HCT116 (cell line): Measurements from ENCODE around the gene MAPKBP1. TPM values are rescaled to one million over a fixed set of nuclear protein-coding genes. Genes with fewer than 3 reads are reported as not detected.

Experiments
- ATAC-seq: fragments of 200-7000 bp; cut with Tn5 transposase; 2 replicates; pipeline ENCODE4 v1.9.1; 2020; ENCODE audit warnings: mild to moderate bottlenecking, moderate library complexity
- BruUV-seq: library from RNA; stranded (reverse); fragments of 400-500 nt; replicated peaks from 2 replicates; lab custom pipeline; 2021; lab: Mats Ljungman, UMichigan
- CTCF ChIA-PET: fragments of 300-600 bp; sonication (Branson Sonifier 250); formaldehyde crosslinking; loops from one replicate; lab custom pipeline; 2021; ENCODE audit warnings: antibody characterized with exemption; lab: Charles Lee
- POLR2A ChIA-PET: fragments of 300-600, 350-600 bp; sonication (Branson Sonifier 250); formaldehyde crosslinking; loops from one replicate; lab custom pipeline; 2021; ENCODE audit warnings: antibody characterized with exemption; lab: Charles Lee
- RAD21 ChIA-PET, 2 experiments: fragments of 300-600 bp; sonication (Branson Sonifier 250); formaldehyde crosslinking; loops; one replicate each; lab custom pipeline; 2023; ENCODE audit warnings: low total read pairs in 2 of 2; ENCODE audit not compliant: uncharacterized antibody in 2 of 2, unreplicated experiment in 2 of 2, low non-redundant PET in 1 of 2; lab: Charles Lee
- DNase-seq: peaks from one replicate; pipeline ENCODE4 v3.0.0-alpha.2; 2010; ENCODE audit warnings: low read depth, low spot score
- H2AFZ ChIP-seq: fragments of 200-600 bp; shearing (Covaris generic), sonication (generic); 2 replicates; pipeline ENCODE4 v1.6.1; 2017; ENCODE audit warnings: low read depth, mixed run types, mixed read lengths, antibody characterized with exemption, low read length; ENCODE audit not compliant: poor library complexity, severe bottlenecking
- H3K27ac ChIP-seq: 2 replicates; pipeline ENCODE4 v1.5.1; 2012; ENCODE audit warnings: low read depth, low read length
- H3K27me3 ChIP-seq: fragments of 200-600 bp; sonication (generic); 2 replicates; pipeline ENCODE4 v1.6.1; 2016; ENCODE audit warnings: mixed run types, low read length, mixed read lengths; ENCODE audit not compliant: insufficient read depth
- H3K36me3 ChIP-seq, 2 experiments: fragments of 200-500 bp in 1 of 2; fragments of 200-600 bp in 1 of 2; sonication (Bioruptor generic) in 1 of 2; sonication (generic) in 1 of 2; 2 replicates each; pipeline versions ENCODE4 v1.5.1 to v1.6.1; 2014 to 2016; ENCODE audit warnings: low read length in 2 of 2, inconsistent platforms in 1 of 2, mixed read lengths in 1 of 2, mixed run types in 1 of 2; ENCODE audit not compliant: insufficient read depth in 2 of 2, control insufficient read depth in 1 of 2
- H3K4me1 ChIP-seq, 2 experiments: fragments of 200-600 bp in 1 of 2; sonication (generic) in 1 of 2; 2 replicates each; pipeline versions ENCODE4 v1.5.1 to v1.6.1; 2012 to 2017; ENCODE audit warnings: low read length in 2 of 2, inconsistent platforms in 1 of 2, mild to moderate bottlenecking in 1 of 2, mixed read lengths in 1 of 2, mixed run types in 1 of 2, moderate library complexity in 1 of 2; ENCODE audit not compliant: insufficient read depth in 2 of 2, control insufficient read depth in 1 of 2
- H3K4me2 ChIP-seq: fragments of 200-600 bp; sonication (generic); 2 replicates; pipeline ENCODE4 v1.6.1; 2017; ENCODE audit warnings: mixed run types, low read length, mixed read lengths
- H3K4me3 ChIP-seq, 2 experiments: fragments of 200-600 bp in 1 of 2; sonication (generic) in 1 of 2; replicated peaks in 1 of 2; 2 replicates each; pipeline ENCODE4 v1.5.1; 2011 to 2016; ENCODE audit warnings: low read length in 2 of 2, control low read depth in 1 of 2, low read depth in 1 of 2, mild to moderate bottlenecking in 1 of 2, mixed read lengths in 1 of 2, mixed run types in 1 of 2
- H3K79me2 ChIP-seq: fragments of 200-600 bp; sonication (generic); 2 replicates; pipeline ENCODE4 v1.6.1; 2017; ENCODE audit warnings: mild to moderate bottlenecking, mixed run types, low read length, moderate library complexity, mixed read lengths; ENCODE audit not compliant: insufficient read depth
- H3K9ac ChIP-seq: fragments of 200-600 bp; sonication (generic); 2 replicates; pipeline ENCODE4 v1.6.1; 2016; ENCODE audit warnings: low read length, mixed read lengths
- H3K9me2 ChIP-seq: fragments of 200-600 bp; sonication (generic), shearing (Covaris generic); 2 replicates; pipeline ENCODE4 v1.6.1; 2017; ENCODE audit warnings: mixed run types, mild to moderate bottlenecking, moderate library complexity; ENCODE audit not compliant: insufficient read depth
- H3K9me3 ChIP-seq, 2 experiments: fragments of 200-500 bp in 1 of 2; fragments of 200-600 bp in 1 of 2; sonication (Bioruptor generic) in 1 of 2; sonication (generic) in 1 of 2; 2 replicates each; pipeline ENCODE4 v1.6.1; 2014 to 2017; ENCODE audit warnings: low read length in 2 of 2, mixed read lengths in 2 of 2, inconsistent platforms in 1 of 2, low read depth in 1 of 2, mild to moderate bottlenecking in 1 of 2, mixed run types in 1 of 2, moderate library complexity in 1 of 2; ENCODE audit not compliant: control insufficient read depth in 1 of 2, insufficient read depth in 1 of 2
- H4K20me1 ChIP-seq: fragments of 200-600 bp; sonication (generic), shearing (Covaris generic); 2 replicates; pipeline ENCODE4 v1.6.1; 2017; ENCODE audit warnings: mixed run types, mild to moderate bottlenecking, moderate library complexity; ENCODE audit not compliant: insufficient read depth
- ELF1 ChIP-seq: IDR thresholded peaks from 2 replicates; pipeline ENCODE4 v1.6.1; 2012; ENCODE audit warnings: low read depth, borderline replicate concordance
- RAD21 ChIP-seq: IDR thresholded peaks from 2 replicates; pipeline ENCODE4 v1.6.1; 2012; ENCODE audit warnings: low read depth, mild to moderate bottlenecking
- REST ChIP-seq: IDR thresholded peaks from 2 replicates; pipeline ENCODE4 v1.6.1; 2012; ENCODE audit warnings: low read depth
- SIN3A ChIP-seq: IDR thresholded peaks from 2 replicates; pipeline ENCODE4 v1.6.1; 2012; ENCODE audit warnings: low read depth
- YY1 ChIP-seq: IDR thresholded peaks from 2 replicates; pipeline ENCODE4 v1.6.1; 2011; ENCODE audit warnings: low read length, low read depth, moderate library complexity, mild to moderate bottlenecking; ENCODE audit not compliant: insufficient replicate concordance; ENCODE audit errors: extremely low read depth
- ZFX ChIP-seq: fragments of 450-650 bp; IDR thresholded peaks from 2 replicates; pipeline ENCODE4 v1.6.1; 2017
- intact Hi-C: fragments of 100-400 bp; cut with micrococcal nuclease; formaldehyde crosslinking; loops from 2 replicates; pipeline ENCODE4 v1.10.0; 2022
- total RNA-seq: library from RNA; stranded (reverse); gene quantifications from one replicate; pipeline ENCODE4 v1.2.1, GENCODE V29; 2021; ENCODE audit not compliant: unreplicated experiment

The MAPKBP1 gene
- total RNA-seq, 1 experiment from 2014 or later, result 21.3 TPM

GRCh38 chr15:41809526-41810220, 35.4 kb downstream of the MAPKBP1 start:
- ATAC-seq, result no peak
- no peaks in the 10 kb centered on the region for H3K27me3 ChIP-seq
- no peaks in the 10 kb centered on the region; a peak in 1 of 4 replicates for H3K36me3 ChIP-seq
- POLR2A ChIA-PET, result interaction anchor here (2.5 kb wide), 1 partner anchor 36 kb away, joined by 12 read pairs; the partner anchor contains the start of gene MAPKBP1
- peaks cover 12 to 21% of the 10 kb centered on the region in 2 experiments; a peak in 3 of 4 replicates for H3K4me1 ChIP-seq
- no peak overlapping the region for H3K4me3 ChIP-seq
- TF ChIP-seq RAD21 (no peak), ZFX (no peak), SIN3A (no peak), ELF1 (no peak), REST (no peak), YY1 (no peak)
- TF ChIP-seq, all 23 proteins: peak for 0
- intact Hi-C loops, result loop anchor here (2.0 kb wide), 1 partner anchor 113 kb away; no protein-coding TSS in a partner anchor
- no peak for DNase-seq
- no peaks in the 10 kb centered on the region for H3K79me2 ChIP-seq
- H3K9me2 ChIP-seq, result no peaks in the 10 kb centered on the region
- H2AFZ ChIP-seq, result no peak overlapping the region
- no peak overlapping the region for H3K4me2 ChIP-seq
- RAD21 ChIA-PET, result interaction anchor here (0.8 to 2.5 kb wide), 4 partner anchors 35 to 344 kb away, joined by 3 to 15 read pairs (median 8); partner anchors contain the start of gene MAPKBP1 (in 2 of the 2)
- BruUV-seq, result no TSS peak
- no peak overlapping the region for H3K9ac ChIP-seq
- no peak overlapping the region for H3K27ac ChIP-seq
- CTCF ChIA-PET, result interaction anchor here (0.7 to 5.7 kb wide), 5 partner anchors 37 to 432 kb away, joined by 4 to 125 read pairs (median 6); partner anchors contain the start of gene MAPKBP1
- no peaks in the 10 kb centered on the region for H3K9me3 ChIP-seq
- H4K20me1 ChIP-seq, result no peaks in the 10 kb centered on the region
